SK-N-MC (cell line): ENCODE data around the gene PARK7.

Source experiments
- EZH2 ChIP-seq: fragments of 200-600 bp; sonication (generic); IDR thresholded peaks from one replicate; pipeline ENCODE4 v1.6.1; 2017; ENCODE audit warnings: antibody characterized with exemption
- FOXP2 ChIP-seq: optimal IDR thresholded peaks from 2 replicates; pipeline ENCODE3; 2011; ENCODE audit warnings: mild to moderate bottlenecking, moderate library complexity; ENCODE audit not compliant: insufficient read depth; ENCODE audit errors: extremely low read length, control extremely low read depth
- POLR2AphosphoS5 ChIP-seq: IDR thresholded peaks from 2 replicates; pipeline ENCODE4 v1.6.1; 2012; ENCODE audit warnings: mild to moderate bottlenecking, low read depth, low read length, borderline replicate concordance

- TF ChIP-seq EZH2 (no peak), POLR2AphosphoS5 (no peak), FOXP2 (no peak)
These were observed 7.5 kb upstream of the PARK7 start for GRCh38 chr1:7953850-7954609.
